ENCODE results near the gene TP53I13. TPM values are rescaled to one million over a fixed set of nuclear protein-coding genes. Genes with fewer than 3 reads are reported as not detected.

TP53I13 gene
- total and polyA plus RNA-seq, 10 of the 15 experiments (the other 5 are each of a cell fraction or from before 2014, with no cell fraction given) = 0.31 to 45.1 (median 19.5) TPM; not detected in 1

DNA sequence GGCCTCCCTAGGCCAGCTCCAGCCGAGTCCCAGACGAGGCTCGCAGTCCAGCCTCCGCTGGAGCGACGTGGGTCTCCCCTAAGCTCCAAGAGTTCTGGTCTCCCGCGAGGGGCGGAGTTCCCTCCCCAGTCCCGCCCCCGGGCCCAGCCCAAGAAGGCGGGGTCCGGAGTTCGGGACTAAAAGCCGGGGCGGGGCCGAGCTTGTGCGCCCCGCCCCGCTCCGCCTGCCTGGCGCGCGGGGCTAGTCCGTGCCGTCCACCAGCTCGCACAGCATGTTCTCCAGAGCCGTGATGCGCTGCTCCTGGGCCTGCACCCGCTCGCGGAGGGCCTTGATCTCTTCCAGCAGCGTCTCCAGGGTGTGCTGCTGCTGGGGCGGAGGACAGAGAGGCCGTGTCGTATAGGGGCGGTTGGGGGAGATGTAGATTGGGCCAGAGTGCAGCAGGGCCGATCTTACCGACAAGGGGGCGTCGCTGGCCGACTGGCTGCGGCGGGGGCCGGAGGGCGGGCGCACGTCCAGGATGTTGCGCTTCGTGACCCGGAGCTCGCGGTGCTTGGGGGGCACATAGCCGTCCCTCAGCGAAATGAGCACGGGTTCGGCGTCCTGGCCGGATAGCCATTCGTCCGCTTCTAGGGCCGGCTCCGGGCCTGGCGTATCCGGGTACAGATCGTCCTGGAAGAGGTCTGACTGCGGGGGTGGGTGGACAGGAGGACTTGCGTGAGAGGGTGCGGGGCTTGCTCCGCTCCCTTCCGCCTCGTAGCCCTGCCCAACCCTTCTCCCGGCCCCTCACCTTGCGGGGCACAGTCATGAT is 47.2 kb downstream of the TP53I13 start:
- RAD21 ChIA-PET (ENCODE audit: unreplicated experiment) = interaction anchor here (0.6 to 4.1 kb wide), 10 partner anchors 15 to 315 kb away, joined by 3 to 65 read pairs (median 14); partner anchors contain the start of genes ANKRD13B and SSH2
- 3% methylated on average over 59 of the region's 74 CpGs for WGBS (ENCODE audit: insufficient coverage, insufficient replicate concordance, low lambda C conversion rate, missing lambda C conversion rate)
- in situ Hi-C loops (cut with MboI) (no loop called here), intact Hi-C loops (cut with micrococcal nuclease; ENCODE audit: unreplicated experiment) (loop anchor here (10.0 kb wide), 2 partner anchors 81 to 319 kb away; partner anchors contain the start of gene SSH2)
- DNase-seq (ENCODE audit: low read depth, low spot score) (no peak), ATAC-seq (peak; percentile 73), FAIRE-seq (peak; percentile 52)
- POLR2A ChIA-PET = interaction anchor here (0.8 to 1.0 kb wide), 3 partner anchors 10 to 188 kb away, joined by 3 read pairs; no protein-coding TSS in a partner anchor
- Histone ChIP-seq H3K4me1 (ENCODE audit: control insufficient read depth, insufficient read depth, low read length) (peaks cover 38% of the 10 kb centered on the region), H3K4me3 (peak overlapping the region; percentile 62; the same call in 1 of the 2 replicates), H3K9me3 (replicated peaks; ENCODE audit: control insufficient read depth, insufficient read depth, low read length) (no peaks in the 10 kb centered on the region; the same call in 2 of the 3 replicates), H3K27ac (ENCODE audit: control insufficient read depth, insufficient read depth) (no peak overlapping the region), H3K36me3 (ENCODE audit: control insufficient read depth in 2 of 2, insufficient read depth in 2 of 2, low read length in 1 of 2) (no peaks in the 10 kb centered on the region), H3K9ac (ENCODE audit: control insufficient read depth, insufficient read depth, low read length) (no peak overlapping the region), H3K4me2 (ENCODE audit: control insufficient read depth, insufficient read depth) (peak overlapping the region; percentile 98), H4K20me1 (ENCODE audit: control insufficient read depth, insufficient read depth) (no peaks in the 10 kb centered on the region; the same call in 1 of the 2 replicates), H2AFZ (ENCODE audit: control insufficient read depth, low read depth, low read length) (peak overlapping the region; percentile 43), H3K27me3 (replicated peaks in 1 of 2; ENCODE audit: control insufficient read depth in 2 of 2, insufficient read depth in 2 of 2, low read length in 1 of 2) (peaks cover 4 to 6% of the 10 kb centered on the region in 2 experiments; a peak in 3 of 4 replicates), H3K79me2 (ENCODE audit: control insufficient read depth, insufficient read depth, low read length) (no peaks in the 10 kb centered on the region)
- BruUV-seq (replicated peaks) = no TSS peak
- SMC1A ChIA-PET (ENCODE audit: uncharacterized antibody, unreplicated experiment) = interaction anchor here (0.8 to 1.7 kb wide), 6 partner anchors 25 to 239 kb away, joined by 3 to 7 read pairs (median 3); no protein-coding TSS in a partner anchor
- CTCF ChIA-PET = interaction anchor here (0.9 to 7.1 kb wide), 23 partner anchors 10 to 466 kb away, joined by 3 to 82 read pairs (median 5); partner anchors contain the start of genes ANKRD13B and SSH2
- TF ChIP-seq MEF2A (IDR thresholded peaks at IDR 0.05; ENCODE audit: insufficient read depth, low read depth, low read length) = no peak
- TF ChIP-seq, protein P1, sequence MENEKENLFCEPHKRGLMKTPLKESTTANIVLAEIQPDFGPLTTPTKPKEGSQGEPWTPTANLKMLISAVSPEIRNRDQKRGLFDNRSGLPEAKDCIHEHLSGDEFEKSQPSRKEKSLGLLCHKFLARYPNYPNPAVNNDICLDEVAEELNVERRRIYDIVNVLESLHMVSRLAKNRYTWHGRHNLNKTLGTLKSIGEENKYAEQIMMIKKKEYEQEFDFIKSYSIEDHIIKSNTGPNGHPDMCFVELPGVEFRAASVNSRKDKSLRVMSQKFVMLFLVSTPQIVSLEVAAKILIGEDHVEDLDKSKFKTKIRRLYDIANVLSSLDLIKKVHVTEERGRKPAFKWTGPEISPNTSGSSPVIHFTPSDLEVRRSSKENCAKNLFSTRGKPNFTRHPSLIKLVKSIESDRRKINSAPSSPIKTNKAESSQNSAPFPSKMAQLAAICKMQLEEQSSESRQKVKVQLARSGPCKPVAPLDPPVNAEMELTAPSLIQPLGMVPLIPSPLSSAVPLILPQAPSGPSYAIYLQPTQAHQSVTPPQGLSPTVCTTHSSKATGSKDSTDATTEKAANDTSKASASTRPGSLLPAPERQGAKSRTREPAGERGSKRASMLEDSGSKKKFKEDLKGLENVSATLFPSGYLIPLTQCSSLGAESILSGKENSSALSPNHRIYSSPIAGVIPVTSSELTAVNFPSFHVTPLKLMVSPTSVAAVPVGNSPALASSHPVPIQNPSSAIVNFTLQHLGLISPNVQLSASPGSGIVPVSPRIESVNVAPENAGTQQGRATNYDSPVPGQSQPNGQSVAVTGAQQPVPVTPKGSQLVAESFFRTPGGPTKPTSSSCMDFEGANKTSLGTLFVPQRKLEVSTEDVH (IDR thresholded peaks at IDR 0.05; ENCODE audit: low read depth, partially characterized antibody) = no peak
- TF ChIP-seq EGR1 (IDR thresholded peaks at IDR 0.05; ENCODE audit: borderline replicate concordance in 1 of 2, low read depth in 2 of 2, low read length in 2 of 2) = no peak
- no peak for TF ChIP-seq KDM1A (IDR thresholded peaks at IDR 0.05; ENCODE audit: borderline replicate concordance)
- no peak for TF ChIP-seq POLR2A (IDR thresholded peaks at IDR 0.05; ENCODE audit: low read depth, low read length)
- no peak for TF ChIP-seq RBBP5 (conservative IDR thresholded peaks at IDR 0.05)
- TF ChIP-seq RCOR1 (conservative IDR thresholded peaks at IDR 0.05; ENCODE audit: low read depth, low read length) = no peak
- peak in 1 of 2 experiments; percentile 20; a peak in 1 of 4 replicates for TF ChIP-seq BHLHE40 (IDR thresholded peaks at IDR 0.05; ENCODE audit: borderline replicate concordance in 1 of 2, low read depth in 2 of 2, low read length in 1 of 2)
- 0 out of 2 replicates have a peak, but pooled peaks have one; percentile 19 for TF ChIP-seq GATAD2B (conservative IDR thresholded peaks at IDR 0.05; ENCODE audit: low read depth)
- TF ChIP-seq, protein P2, sequence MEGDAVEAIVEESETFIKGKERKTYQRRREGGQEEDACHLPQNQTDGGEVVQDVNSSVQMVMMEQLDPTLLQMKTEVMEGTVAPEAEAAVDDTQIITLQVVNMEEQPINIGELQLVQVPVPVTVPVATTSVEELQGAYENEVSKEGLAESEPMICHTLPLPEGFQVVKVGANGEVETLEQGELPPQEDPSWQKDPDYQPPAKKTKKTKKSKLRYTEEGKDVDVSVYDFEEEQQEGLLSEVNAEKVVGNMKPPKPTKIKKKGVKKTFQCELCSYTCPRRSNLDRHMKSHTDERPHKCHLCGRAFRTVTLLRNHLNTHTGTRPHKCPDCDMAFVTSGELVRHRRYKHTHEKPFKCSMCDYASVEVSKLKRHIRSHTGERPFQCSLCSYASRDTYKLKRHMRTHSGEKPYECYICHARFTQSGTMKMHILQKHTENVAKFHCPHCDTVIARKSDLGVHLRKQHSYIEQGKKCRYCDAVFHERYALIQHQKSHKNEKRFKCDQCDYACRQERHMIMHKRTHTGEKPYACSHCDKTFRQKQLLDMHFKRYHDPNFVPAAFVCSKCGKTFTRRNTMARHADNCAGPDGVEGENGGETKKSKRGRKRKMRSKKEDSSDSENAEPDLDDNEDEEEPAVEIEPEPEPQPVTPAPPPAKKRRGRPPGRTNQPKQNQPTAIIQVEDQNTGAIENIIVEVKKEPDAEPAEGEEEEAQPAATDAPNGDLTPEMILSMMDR (IDR thresholded peaks at IDR 0.05 in 2 of 3, conservative IDR thresholded peaks at IDR 0.05 in 1 of 3; ENCODE audit: control insufficient read depth in 2 of 3, extremely low read depth in 1 of 3, insufficient read depth in 1 of 3, low read depth in 3 of 3, low read length in 3 of 3) = no peak
- TF ChIP-seq, protein P3, sequence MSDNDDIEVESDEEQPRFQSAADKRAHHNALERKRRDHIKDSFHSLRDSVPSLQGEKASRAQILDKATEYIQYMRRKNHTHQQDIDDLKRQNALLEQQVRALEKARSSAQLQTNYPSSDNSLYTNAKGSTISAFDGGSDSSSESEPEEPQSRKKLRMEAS (IDR thresholded peaks at IDR 0.05; ENCODE audit: low read depth, low read length) = no peak
- no peak for TF ChIP-seq SRF (IDR thresholded peaks at IDR 0.05; ENCODE audit: low read depth in 2 of 2, low read length in 2 of 2)
- TF ChIP-seq, protein P4, sequence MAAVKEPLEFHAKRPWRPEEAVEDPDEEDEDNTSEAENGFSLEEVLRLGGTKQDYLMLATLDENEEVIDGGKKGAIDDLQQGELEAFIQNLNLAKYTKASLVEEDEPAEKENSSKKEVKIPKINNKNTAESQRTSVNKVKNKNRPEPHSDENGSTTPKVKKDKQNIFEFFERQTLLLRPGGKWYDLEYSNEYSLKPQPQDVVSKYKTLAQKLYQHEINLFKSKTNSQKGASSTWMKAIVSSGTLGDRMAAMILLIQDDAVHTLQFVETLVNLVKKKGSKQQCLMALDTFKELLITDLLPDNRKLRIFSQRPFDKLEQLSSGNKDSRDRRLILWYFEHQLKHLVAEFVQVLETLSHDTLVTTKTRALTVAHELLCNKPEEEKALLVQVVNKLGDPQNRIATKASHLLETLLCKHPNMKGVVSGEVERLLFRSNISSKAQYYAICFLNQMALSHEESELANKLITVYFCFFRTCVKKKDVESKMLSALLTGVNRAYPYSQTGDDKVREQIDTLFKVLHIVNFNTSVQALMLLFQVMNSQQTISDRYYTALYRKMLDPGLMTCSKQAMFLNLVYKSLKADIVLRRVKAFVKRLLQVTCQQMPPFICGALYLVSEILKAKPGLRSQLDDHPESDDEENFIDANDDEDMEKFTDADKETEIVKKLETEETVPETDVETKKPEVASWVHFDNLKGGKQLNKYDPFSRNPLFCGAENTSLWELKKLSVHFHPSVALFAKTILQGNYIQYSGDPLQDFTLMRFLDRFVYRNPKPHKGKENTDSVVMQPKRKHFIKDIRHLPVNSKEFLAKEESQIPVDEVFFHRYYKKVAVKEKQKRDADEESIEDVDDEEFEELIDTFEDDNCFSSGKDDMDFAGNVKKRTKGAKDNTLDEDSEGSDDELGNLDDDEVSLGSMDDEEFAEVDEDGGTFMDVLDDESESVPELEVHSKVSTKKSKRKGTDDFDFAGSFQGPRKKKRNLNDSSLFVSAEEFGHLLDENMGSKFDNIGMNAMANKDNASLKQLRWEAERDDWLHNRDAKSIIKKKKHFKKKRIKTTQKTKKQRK (IDR thresholded peaks at IDR 0.05; ENCODE audit: low read depth, low read length) = no peak
